ENCODE measurements around the gene CNTD1.

DNA sequence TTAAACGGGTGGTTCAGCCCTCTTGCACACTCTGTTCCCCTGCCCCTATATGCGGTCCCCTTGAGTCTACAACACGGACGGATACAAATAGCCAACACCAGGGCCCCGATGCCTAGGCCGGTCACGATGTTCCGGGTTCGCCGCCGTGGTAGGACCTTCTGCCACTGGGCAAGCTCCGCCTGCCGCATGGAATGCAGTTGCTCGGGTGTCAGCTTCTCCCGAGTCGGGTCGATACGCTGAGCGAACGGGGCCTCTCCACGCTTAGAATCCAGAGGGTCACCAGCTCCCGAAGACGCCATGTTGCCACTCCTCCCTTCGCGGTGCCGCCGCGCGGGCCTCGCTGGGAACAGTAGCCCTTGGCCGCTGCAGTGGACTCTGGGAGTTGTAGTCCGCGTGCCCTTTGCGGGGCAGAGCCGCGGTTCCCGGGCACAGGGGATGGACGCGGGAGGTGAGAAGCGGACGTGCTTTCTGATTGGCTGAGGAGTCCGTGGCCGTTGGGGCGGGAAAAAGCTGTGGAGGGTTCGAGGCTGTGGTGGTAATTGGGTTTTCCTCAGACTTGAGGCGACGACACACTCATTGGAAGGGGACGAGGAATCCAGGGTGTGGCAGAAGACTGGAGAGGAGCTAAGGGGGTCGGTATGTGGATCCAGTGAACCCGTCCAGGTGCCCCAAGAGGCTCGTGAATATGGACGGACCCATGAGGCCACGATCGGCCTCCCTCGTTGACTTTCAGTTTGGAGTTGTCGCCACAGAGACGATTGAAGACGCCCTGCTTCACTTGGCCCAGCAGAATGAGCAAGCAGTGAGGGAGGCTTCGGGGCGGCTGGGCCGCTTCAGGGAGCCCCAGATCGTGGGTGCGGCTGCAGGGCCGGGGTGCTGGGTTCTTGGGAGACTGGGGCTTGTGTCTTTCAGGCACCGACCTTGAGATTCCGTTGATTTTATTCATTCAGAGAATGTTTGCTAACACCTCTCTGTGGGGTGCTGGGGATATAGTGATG lies at the start of gene CNTD1, which contains the start of gene COA3:
- TF ChIP-seq, protein P1, sequence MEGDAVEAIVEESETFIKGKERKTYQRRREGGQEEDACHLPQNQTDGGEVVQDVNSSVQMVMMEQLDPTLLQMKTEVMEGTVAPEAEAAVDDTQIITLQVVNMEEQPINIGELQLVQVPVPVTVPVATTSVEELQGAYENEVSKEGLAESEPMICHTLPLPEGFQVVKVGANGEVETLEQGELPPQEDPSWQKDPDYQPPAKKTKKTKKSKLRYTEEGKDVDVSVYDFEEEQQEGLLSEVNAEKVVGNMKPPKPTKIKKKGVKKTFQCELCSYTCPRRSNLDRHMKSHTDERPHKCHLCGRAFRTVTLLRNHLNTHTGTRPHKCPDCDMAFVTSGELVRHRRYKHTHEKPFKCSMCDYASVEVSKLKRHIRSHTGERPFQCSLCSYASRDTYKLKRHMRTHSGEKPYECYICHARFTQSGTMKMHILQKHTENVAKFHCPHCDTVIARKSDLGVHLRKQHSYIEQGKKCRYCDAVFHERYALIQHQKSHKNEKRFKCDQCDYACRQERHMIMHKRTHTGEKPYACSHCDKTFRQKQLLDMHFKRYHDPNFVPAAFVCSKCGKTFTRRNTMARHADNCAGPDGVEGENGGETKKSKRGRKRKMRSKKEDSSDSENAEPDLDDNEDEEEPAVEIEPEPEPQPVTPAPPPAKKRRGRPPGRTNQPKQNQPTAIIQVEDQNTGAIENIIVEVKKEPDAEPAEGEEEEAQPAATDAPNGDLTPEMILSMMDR (IDR thresholded peaks at IDR 0.05): no peak
- TF ChIP-seq ZFX (IDR thresholded peaks at IDR 0.05; ENCODE audit: borderline replicate concordance): no peak

Data from 22Rv1 (cell line).